ENCODE data around the gene MFSD6. TPM values are rescaled to one million over a fixed set of nuclear protein-coding genes. Genes with fewer than 3 reads are reported as not detected.

The MFSD6 gene
- total RNA-seq, 4 donors from 2014 or later, result 76.3 to 99.1 (median 83.0) TPM

DNA sequence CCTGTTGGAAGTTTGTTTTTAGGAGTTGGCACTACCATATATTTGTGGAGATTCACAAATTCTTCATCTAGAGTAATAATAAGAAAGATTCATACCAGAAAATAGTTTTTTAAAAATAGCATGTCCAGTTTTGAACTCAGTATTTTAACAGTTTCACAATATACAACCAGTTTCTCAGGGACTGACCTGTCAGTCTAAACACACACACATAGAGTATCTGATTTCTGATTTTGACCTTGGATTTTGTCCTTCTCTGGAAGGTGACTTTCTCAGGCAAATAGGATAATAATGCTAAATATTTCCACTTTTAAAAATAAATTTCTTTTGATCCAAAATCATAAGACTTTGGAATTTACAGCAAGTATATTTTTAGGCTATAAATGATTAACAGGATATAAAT is 32.0 kb downstream of the MFSD6 start:
- Histone ChIP-seq H3K9me3 (no peaks in the 10 kb centered on the region), H3K4me3 (no peak overlapping the region), H3K27me3 (no peaks in the 10 kb centered on the region), H3K27ac (no peak overlapping the region), H3K4me1 (peaks cover 8 to 42% (median 11%) of the 10 kb centered on the region in 4 donors), H3K36me3 (peaks cover 0 to 19% (median 8%) of the 10 kb centered on the region in 4 donors)
- intact Hi-C loops (cut with DNase I; ENCODE audit: low total_unique reads), result no loop called here
- DNase-seq, result no peak
- TF ChIP-seq, protein P1, sequence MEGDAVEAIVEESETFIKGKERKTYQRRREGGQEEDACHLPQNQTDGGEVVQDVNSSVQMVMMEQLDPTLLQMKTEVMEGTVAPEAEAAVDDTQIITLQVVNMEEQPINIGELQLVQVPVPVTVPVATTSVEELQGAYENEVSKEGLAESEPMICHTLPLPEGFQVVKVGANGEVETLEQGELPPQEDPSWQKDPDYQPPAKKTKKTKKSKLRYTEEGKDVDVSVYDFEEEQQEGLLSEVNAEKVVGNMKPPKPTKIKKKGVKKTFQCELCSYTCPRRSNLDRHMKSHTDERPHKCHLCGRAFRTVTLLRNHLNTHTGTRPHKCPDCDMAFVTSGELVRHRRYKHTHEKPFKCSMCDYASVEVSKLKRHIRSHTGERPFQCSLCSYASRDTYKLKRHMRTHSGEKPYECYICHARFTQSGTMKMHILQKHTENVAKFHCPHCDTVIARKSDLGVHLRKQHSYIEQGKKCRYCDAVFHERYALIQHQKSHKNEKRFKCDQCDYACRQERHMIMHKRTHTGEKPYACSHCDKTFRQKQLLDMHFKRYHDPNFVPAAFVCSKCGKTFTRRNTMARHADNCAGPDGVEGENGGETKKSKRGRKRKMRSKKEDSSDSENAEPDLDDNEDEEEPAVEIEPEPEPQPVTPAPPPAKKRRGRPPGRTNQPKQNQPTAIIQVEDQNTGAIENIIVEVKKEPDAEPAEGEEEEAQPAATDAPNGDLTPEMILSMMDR (IDR thresholded peaks at IDR 0.05), result no peak
- TF ChIP-seq EP300 (IDR thresholded peaks at IDR 0.05; ENCODE audit: low read depth) (no peak), POLR2AphosphoS5 (IDR thresholded peaks at IDR 0.05) (no peak), POLR2A (IDR thresholded peaks at IDR 0.05) (no peak)
- in situ Hi-C loops (cut with MboI; ENCODE audit: low pct_ligation_motif_present in 1 of 4, low pct_unique_long_range_greater_than_20kb in 1 of 4, low sequenced_read_pairs in 3 of 4), result no loop called here

DNA sequence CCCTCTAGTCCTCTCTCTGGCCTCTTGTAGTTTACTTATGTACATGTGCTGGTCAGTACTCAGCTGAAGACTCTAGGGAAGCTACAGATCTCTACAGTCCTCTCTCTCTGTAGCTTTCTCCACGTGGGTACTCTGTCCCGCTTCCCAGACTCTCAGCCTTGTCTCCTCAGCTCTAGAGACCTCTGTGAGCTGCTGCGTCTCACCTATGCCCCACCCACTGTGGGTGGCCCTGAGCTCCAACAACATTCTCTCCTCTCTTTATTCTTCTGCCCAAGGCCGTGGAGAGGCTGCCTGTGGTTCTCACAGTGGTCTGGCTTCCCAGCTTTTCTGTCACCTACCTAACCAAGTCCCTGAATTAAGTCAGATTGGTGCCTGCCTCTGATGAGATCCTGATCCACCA is 33.4 kb downstream of the MFSD6 start:
- Histone ChIP-seq H3K27ac (no peak overlapping the region), H3K9me3 (no peaks in the 10 kb centered on the region), H3K4me1 (peaks cover 8 to 47% (median 13%) of the 10 kb centered on the region in 4 donors), H3K4me3 (no peak overlapping the region), H3K27me3 (no peaks in the 10 kb centered on the region), H3K36me3 (peaks cover 0 to 13% (median 5%) of the 10 kb centered on the region in 4 donors)
- in situ Hi-C loops (cut with MboI; ENCODE audit: low pct_ligation_motif_present in 1 of 4, low pct_unique_long_range_greater_than_20kb in 1 of 4, low sequenced_read_pairs in 3 of 4) (no loop called here), intact Hi-C loops (cut with DNase I; ENCODE audit: low total_unique reads) (no loop called here)
- 78% methylated on average over 4 of the region's 4 CpGs; no CpG with 5 or more reads in 1 of the 2 donors for WGBS, 2 donors (ENCODE audit: low coverage in 1 of 2)
- no peak for DNase-seq
- TF ChIP-seq EP300 (IDR thresholded peaks at IDR 0.05; ENCODE audit: low read depth), result no peak
- TF ChIP-seq POLR2A (IDR thresholded peaks at IDR 0.05), result no peak
- TF ChIP-seq, protein P1 (IDR thresholded peaks at IDR 0.05), result no peak
- no peak for TF ChIP-seq POLR2AphosphoS5 (IDR thresholded peaks at IDR 0.05)

DNA sequence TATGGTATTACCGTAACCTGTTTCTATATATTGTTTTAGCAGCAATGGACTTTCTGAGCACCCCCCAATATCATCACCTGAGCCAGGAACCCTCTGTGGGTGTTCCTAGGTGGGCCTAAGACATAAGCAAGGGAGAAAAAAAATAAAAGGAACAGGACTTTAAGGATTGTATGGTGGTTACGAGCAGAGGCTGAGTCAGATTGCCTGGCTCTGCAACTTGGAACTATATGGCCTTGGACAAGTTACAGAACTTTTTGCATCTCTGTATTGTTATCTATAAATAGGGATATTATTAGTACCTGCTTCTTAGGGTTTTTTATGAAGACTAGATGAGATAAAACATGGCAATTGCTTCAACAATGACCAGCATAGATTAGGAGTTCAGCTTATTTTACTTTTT is 34.9 kb downstream of the MFSD6 start:
- Histone ChIP-seq H3K27me3 (no peaks in the 10 kb centered on the region), H3K27ac (no peak overlapping the region), H3K9me3 (no peaks in the 10 kb centered on the region), H3K4me1 (peaks cover 8 to 53% (median 15%) of the 10 kb centered on the region in 4 donors), H3K36me3 (no peaks in the 10 kb centered on the region), H3K4me3 (no peak overlapping the region)
- intact Hi-C loops (cut with DNase I; ENCODE audit: low total_unique reads), result no loop called here
- TF ChIP-seq POLR2A (IDR thresholded peaks at IDR 0.05) (no peak), EP300 (IDR thresholded peaks at IDR 0.05; ENCODE audit: low read depth) (no peak), POLR2AphosphoS5 (IDR thresholded peaks at IDR 0.05) (no peak)
- TF ChIP-seq, protein P1 (IDR thresholded peaks at IDR 0.05), result no peak
- no peak for DNase-seq
- WGBS, 2 donors (ENCODE audit: low coverage in 1 of 2), result 74 to 83% methylated on average over 2 of the region's 2 CpGs
- in situ Hi-C loops (cut with MboI; ENCODE audit: low pct_ligation_motif_present in 1 of 4, low pct_unique_long_range_greater_than_20kb in 1 of 4, low sequenced_read_pairs in 3 of 4), result no loop called here

DNA sequence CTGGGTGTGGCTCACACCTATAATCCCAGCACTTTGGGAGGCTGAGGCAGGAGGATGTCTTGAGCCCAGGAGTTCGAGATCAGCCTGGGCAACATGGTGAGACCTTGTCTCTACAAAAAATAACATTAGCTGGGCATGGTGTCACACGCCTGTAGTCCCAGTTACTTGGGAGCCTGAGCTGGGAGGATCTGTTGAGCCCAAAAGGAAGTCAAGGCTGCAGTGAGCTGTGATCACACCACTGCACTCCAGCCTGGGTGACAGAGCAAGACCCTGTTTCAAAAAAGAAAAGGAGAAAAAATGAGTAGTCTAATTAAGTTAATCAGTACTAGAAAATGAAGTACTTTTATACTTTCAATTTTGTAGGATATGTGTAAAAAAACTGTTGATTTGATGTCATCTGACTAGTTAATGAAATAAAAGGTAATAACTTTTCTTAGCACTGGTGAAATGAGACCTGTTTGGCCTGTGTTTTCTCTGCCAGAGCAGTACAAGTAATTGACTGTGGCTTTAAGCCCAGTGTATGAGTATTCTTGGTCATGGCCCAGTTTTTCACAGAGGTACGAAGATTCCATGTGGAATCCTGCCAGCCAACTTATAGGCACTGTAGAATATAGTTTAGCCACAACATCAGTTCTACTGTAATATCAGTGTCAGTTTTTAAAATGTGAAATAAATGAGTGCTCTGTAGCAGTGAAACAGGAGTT is 35.8 kb downstream of the MFSD6 start:
- TF ChIP-seq POLR2A (IDR thresholded peaks at IDR 0.05), result no peak
- no peak for TF ChIP-seq EP300 (IDR thresholded peaks at IDR 0.05; ENCODE audit: low read depth)
- TF ChIP-seq POLR2AphosphoS5 (IDR thresholded peaks at IDR 0.05), result no peak
- TF ChIP-seq, protein P1 (IDR thresholded peaks at IDR 0.05), result no peak
- no peaks in the 10 kb centered on the region for H3K9me3 ChIP-seq
- peaks cover 8 to 53% (median 15%) of the 10 kb centered on the region in 4 donors for H3K4me1 ChIP-seq
- in situ Hi-C loops (cut with MboI; ENCODE audit: low pct_ligation_motif_present in 1 of 4, low pct_unique_long_range_greater_than_20kb in 1 of 4, low sequenced_read_pairs in 3 of 4) (no loop called here), intact Hi-C loops (cut with DNase I; ENCODE audit: low total_unique reads) (no loop called here)
- H3K27me3 ChIP-seq, result no peaks in the 10 kb centered on the region
- 33 to 76% methylated on average over 1 to 3 of the region's 3 CpGs for WGBS, 2 donors (ENCODE audit: low coverage in 1 of 2)
- peak overlapping the region in 1 of 4 donors; percentile 16 for H3K27ac ChIP-seq
- no peak for DNase-seq
- no peaks in the 10 kb centered on the region for H3K36me3 ChIP-seq
- no peak overlapping the region for H3K4me3 ChIP-seq
